Measurements from ENCODE around the gene MRFAP1.

The MRFAP1 gene

GRCh38 chr4:6610856-6611430 is 29.5 kb upstream of the MRFAP1 start:
- TF ChIP-seq CTCF (conservative IDR thresholded peaks at IDR 0.05) (no peak), ZFX (IDR thresholded peaks at IDR 0.05) (no peak)
- no peak overlapping the region for H3K27ac ChIP-seq

GRCh38 chr4:6612961-6613675 is 27.4 kb upstream of the MRFAP1 start:
- no peak overlapping the region for H3K27ac ChIP-seq
- no peak for TF ChIP-seq ZFX (IDR thresholded peaks at IDR 0.05)
- no peak for TF ChIP-seq CTCF (conservative IDR thresholded peaks at IDR 0.05)

GRCh38 chr4:6613676-6614651 is 26.5 kb upstream of the MRFAP1 start:
- TF ChIP-seq ZFX (IDR thresholded peaks at IDR 0.05) (no peak), CTCF (conservative IDR thresholded peaks at IDR 0.05) (no peak)
- no peak overlapping the region for H3K27ac ChIP-seq

GRCh38 chr4:6614701-6615230 is 25.7 kb upstream of the MRFAP1 start:
- no peak for TF ChIP-seq ZFX (IDR thresholded peaks at IDR 0.05)
- no peak for TF ChIP-seq CTCF (conservative IDR thresholded peaks at IDR 0.05)
- no peak overlapping the region for H3K27ac ChIP-seq

GRCh38 chr4:6616087-6616995 is 24.1 kb upstream of the MRFAP1 start:
- TF ChIP-seq CTCF (conservative IDR thresholded peaks at IDR 0.05) (no peak), ZFX (IDR thresholded peaks at IDR 0.05) (no peak)
- H3K27ac ChIP-seq: no peak overlapping the region

GRCh38 chr4:6617246-6617645 is 23.2 kb upstream of the MRFAP1 start:
- TF ChIP-seq CTCF (conservative IDR thresholded peaks at IDR 0.05): no peak
- no peak for TF ChIP-seq ZFX (IDR thresholded peaks at IDR 0.05)
- H3K27ac ChIP-seq: no peak overlapping the region
